Ishikawa (cell line): ENCODE results near the gene ARHGEF28.

ENCODE experiments used
- TCF12 ChIP-seq: IDR thresholded peaks from 2 replicates; pipeline ENCODE4 v1.6.1; 2012; ENCODE audit warnings: low read depth
- USF1 ChIP-seq: IDR thresholded peaks from 2 replicates; pipeline ENCODE4 v1.6.1; 2012
- YY1 ChIP-seq: IDR thresholded peaks from 2 replicates; pipeline ENCODE4 v1.6.1; 2012; ENCODE audit warnings: low read depth
- ZBTB7A ChIP-seq: IDR thresholded peaks from 2 replicates; pipeline ENCODE4 v1.6.1; 2012; ENCODE audit warnings: low read depth

- TF ChIP-seq YY1, result no peak
- no peak for TF ChIP-seq USF1
- no peak for TF ChIP-seq ZBTB7A
- TF ChIP-seq TCF12, result no peak
Measured at GRCh38 chr5:73668017-73668416, 42.0 kb downstream of the ARHGEF28 start.
